Caco-2 (cell line): Measurements from ENCODE around the gene CYP4F8. TPM values are rescaled to one million over a fixed set of nuclear protein-coding genes. Genes with fewer than 3 reads are reported as not detected.

Experiments used
- BruUV-seq: library from RNA; stranded (reverse); fragments of 400-500 nt; replicated peaks from 2 replicates; lab custom pipeline; 2021; lab: Mats Ljungman, UMichigan
- CTCF ChIA-PET: fragments of 300-600 bp; sonication (Branson Sonifier 250); formaldehyde crosslinking; loops from one replicate; lab custom pipeline; 2022; ENCODE audit warnings: antibody characterized with exemption; lab: Charles Lee
- POLR2A ChIA-PET: fragments of 300-600 bp; sonication (Branson Sonifier 250); formaldehyde crosslinking; loops from one replicate; lab custom pipeline; 2022; ENCODE audit warnings: antibody characterized with exemption; lab: Charles Lee
- DNase-seq, 2 experiments: peaks; one replicate each; pipeline versions ENCODE4 v3.0.0 to v3.0.0-alpha.2; 2020 to 2022
- H3K27me3 ChIP-seq: replicated peaks from 2 replicates; pipeline ENCODE4 v1.6.0; 2011; ENCODE audit warnings: low read length; ENCODE audit not compliant: control insufficient read depth, insufficient read depth
- H3K36me3 ChIP-seq: 2 replicates; pipeline ENCODE4 v1.5.1; 2011; ENCODE audit warnings: low read length; ENCODE audit not compliant: control insufficient read depth, insufficient read depth
- H3K4me1 ChIP-seq: fragments of 250-450 bp; sonication (Bioruptor Pico); 2 replicates; pipeline ENCODE4 v1.5.1; 2020; ENCODE audit warnings: mild to moderate bottlenecking
- H3K4me3 ChIP-seq: 2 replicates; pipeline ENCODE4 v1.5.1; 2011; ENCODE audit warnings: low read depth, mild to moderate bottlenecking, control low read depth, low read length
- H3K9me3 ChIP-seq: fragments of 250-450 bp; sonication (Bioruptor Pico); 2 replicates; pipeline ENCODE4 v1.5.1; 2020; ENCODE audit warnings: mild to moderate bottlenecking, moderate library complexity
- H3K27ac Mint-ChIP-seq: one replicate; pipeline ENCODE4 v1.8.0; 2022; ENCODE audit warnings: mixed read lengths; ENCODE audit not compliant: unreplicated experiment
- H3K27me3 Mint-ChIP-seq: one replicate; pipeline ENCODE4 v1.8.0; 2022; ENCODE audit warnings: mixed read lengths; ENCODE audit not compliant: insufficient read depth, unreplicated experiment
- H3K36me3 Mint-ChIP-seq: one replicate; pipeline ENCODE4 v1.8.0; 2022; ENCODE audit warnings: mild to moderate bottlenecking, mixed read lengths; ENCODE audit not compliant: insufficient read depth, unreplicated experiment
- H3K4me1 Mint-ChIP-seq: one replicate; pipeline ENCODE4 v1.8.0; 2022; ENCODE audit warnings: low read depth, mixed read lengths; ENCODE audit not compliant: unreplicated experiment
- H3K4me3 Mint-ChIP-seq: one replicate; pipeline ENCODE4 v1.8.0; 2022; ENCODE audit warnings: mild to moderate bottlenecking, moderate library complexity, mixed read lengths; ENCODE audit not compliant: unreplicated experiment
- H3K9me3 Mint-ChIP-seq: one replicate; pipeline ENCODE4 v1.8.0; 2022; ENCODE audit warnings: mixed read lengths; ENCODE audit not compliant: unreplicated experiment
- CTCF ChIP-seq, 2 experiments: fragments of 200-600 bp in 1 of 2; IDR thresholded peaks; 1 replicate in 1 of 2; 2 replicates in 1 of 2; pipeline versions ENCODE4 v1.5.1 to v1.8.0; 2011 to 2022; ENCODE audit warnings: antibody characterized with exemption in 1 of 2, control low read depth in 1 of 2, inconsistent platforms in 1 of 2, low read depth in 1 of 2, low read length in 1 of 2, mild to moderate bottlenecking in 1 of 2, moderate library complexity in 1 of 2; ENCODE audit not compliant: insufficient read depth in 1 of 2, severe bottlenecking in 1 of 2, unreplicated experiment in 1 of 2
- intact Hi-C: fragments of 100-400 bp; cut with micrococcal nuclease; formaldehyde crosslinking; loops from one replicate; pipeline ENCODE4 v1.10.0; 2022; ENCODE audit not compliant: unreplicated experiment
- total RNA-seq: library from RNA; stranded (reverse); gene quantifications from 2 replicates; pipeline ENCODE4 v1.2.3, GENCODE V29; 2022

Gene CYP4F8
- total RNA-seq, 1 experiment from 2014 or later = not detected

GRCh38 chr19:15576526-15577156, 38.4 kb upstream of the CYP4F8 start:
- no peaks in the 10 kb centered on the region for H3K36me3 ChIP-seq
- no peaks in the 10 kb centered on the region for H3K4me1 ChIP-seq
- no peak overlapping the region for H3K4me3 ChIP-seq
- H3K9me3 ChIP-seq = no peaks in the 10 kb centered on the region
- no peak overlapping the region for H3K27ac Mint-ChIP-seq
- no TSS peak for BruUV-seq
- CTCF ChIA-PET = no interaction called here
- H3K9me3 Mint-ChIP-seq = no peaks in the 10 kb centered on the region
- H3K27me3 Mint-ChIP-seq = peaks cover 17% of the 10 kb centered on the region
- TF ChIP-seq CTCF (IDR thresholded peaks at IDR 0.05; ENCODE audit: insufficient read depth in 1 of 2, low read depth in 1 of 2, low read length in 1 of 2, severe bottlenecking in 1 of 2, unreplicated experiment in 1 of 2) = no peak
- peaks cover 2% of the 10 kb centered on the region for H3K27me3 ChIP-seq
- intact Hi-C loops = no loop called here
- POLR2A ChIA-PET = no interaction called here
- no peak overlapping the region for H3K4me3 Mint-ChIP-seq
- DNase-seq = no peak
- H3K36me3 Mint-ChIP-seq = no peaks in the 10 kb centered on the region
- H3K4me1 Mint-ChIP-seq = no peaks in the 10 kb centered on the region

GRCh38 chr19:15577184-15577771, 37.7 kb upstream of the CYP4F8 start:
- POLR2A ChIA-PET = no interaction called here
- Mint-ChIP-seq H3K27ac (no peak overlapping the region), H3K4me3 (no peak overlapping the region), H3K36me3 (no peaks in the 10 kb centered on the region), H3K9me3 (no peaks in the 10 kb centered on the region), H3K4me1 (no peaks in the 10 kb centered on the region), H3K27me3 (peaks cover 17% of the 10 kb centered on the region)
- intact Hi-C loops = no loop called here
- no peak overlapping the region for H3K4me3 ChIP-seq
- BruUV-seq = no TSS peak
- H3K36me3 ChIP-seq = no peaks in the 10 kb centered on the region
- H3K4me1 ChIP-seq = no peaks in the 10 kb centered on the region
- CTCF ChIA-PET = no interaction called here
- no peaks in the 10 kb centered on the region for H3K9me3 ChIP-seq
- peaks cover 2% of the 10 kb centered on the region for H3K27me3 ChIP-seq
- no peak for TF ChIP-seq CTCF (IDR thresholded peaks at IDR 0.05; ENCODE audit: insufficient read depth in 1 of 2, low read depth in 1 of 2, low read length in 1 of 2, severe bottlenecking in 1 of 2, unreplicated experiment in 1 of 2)
- no peak for DNase-seq

- Histone ChIP-seq H3K27me3 (peaks cover 2% of the 10 kb centered on the region), H3K36me3 (no peaks in the 10 kb centered on the region), H3K4me3 (no peak overlapping the region), H3K4me1 (no peaks in the 10 kb centered on the region), H3K9me3 (no peaks in the 10 kb centered on the region)
- intact Hi-C loops = no loop called here
- Mint-ChIP-seq H3K9me3 (no peaks in the 10 kb centered on the region), H3K27me3 (peaks cover 17% of the 10 kb centered on the region), H3K36me3 (no peaks in the 10 kb centered on the region), H3K27ac (no peak overlapping the region), H3K4me1 (peaks cover 6% of the 10 kb centered on the region), H3K4me3 (no peak overlapping the region)
- DNase-seq = no peak
- BruUV-seq = no TSS peak
- ChIA-PET POLR2A (no interaction called here), CTCF (no interaction called here)
- TF ChIP-seq CTCF (IDR thresholded peaks at IDR 0.05; ENCODE audit: insufficient read depth in 1 of 2, low read depth in 1 of 2, low read length in 1 of 2, severe bottlenecking in 1 of 2, unreplicated experiment in 1 of 2) = no peak
Measured at GRCh38 chr19:15583346-15583745, 31.7 kb upstream of the CYP4F8 start.
